B cell (primary cell): Measurements from ENCODE around the gene EHBP1. TPM values are rescaled to one million over a fixed set of nuclear protein-coding genes. Genes with fewer than 3 reads are reported as not detected.

Source experiments
- ATAC-seq: fragments of 200-7000 bp; cut with Tn5 transposase; one replicate; pipeline ENCODE4 v1.10.0; 2021; ENCODE audit warnings: low read depth, mild to moderate bottlenecking, moderate number of reproducible peaks, moderate library complexity
- CTCF ChIA-PET: fragments of 350-600 bp; sonication (Branson Sonifier 250); formaldehyde crosslinking; loops from one replicate; lab custom pipeline; 2021; ENCODE audit warnings: antibody characterized with exemption, inconsistent platforms; lab: Charles Lee
- POLR2A ChIA-PET: fragments of 350-600 bp; sonication (Branson Sonifier 250); formaldehyde crosslinking; loops from one replicate; lab custom pipeline; 2021; ENCODE audit warnings: antibody characterized with exemption; lab: Charles Lee
- DNase-seq: peaks from one replicate; pipeline ENCODE4 v3.0.0; 2013
- H2AFZ ChIP-seq: 2 replicates; pipeline ENCODE4 v1.6.1; 2012; ENCODE audit warnings: mild to moderate bottlenecking, low read depth, low read length; ENCODE audit not compliant: insufficient read depth, poor library complexity, severe bottlenecking
- H3K27ac ChIP-seq, 2 donors: 1 replicate in 1 of 2; 2 replicates in 1 of 2; pipeline ENCODE4 v1.5.1; 2012 to 2013; ENCODE audit warnings: low read length in 2 of 2, mild to moderate bottlenecking in 2 of 2, moderate library complexity in 1 of 2
- H3K27me3 ChIP-seq, 4 experiments: fragments of 200-600 bp in 1 of 4; sonication (generic) in 1 of 4; replicated peaks in 1 of 4; 1 replicate in 2 of 4; 2 replicates in 2 of 4; pipeline versions ENCODE4 v1.6.1 to v1.7.0; 2013 to 2016; ENCODE audit warnings: low read length in 3 of 4, mild to moderate bottlenecking in 2 of 4, mixed read lengths in 1 of 4, moderate library complexity in 1 of 4; ENCODE audit not compliant: insufficient read depth in 4 of 4, control insufficient read depth in 3 of 4; ENCODE audit errors: control extremely low read depth in 1 of 4
- H3K36me3 ChIP-seq, 2 experiments: replicated peaks in 1 of 2; 1 replicate in 1 of 2; 2 replicates in 1 of 2; pipeline versions ENCODE4 v1.6.1 to v1.7.1; 2013; ENCODE audit warnings: low read length in 1 of 2; ENCODE audit not compliant: insufficient read depth in 2 of 2, control insufficient read depth in 1 of 2; ENCODE audit errors: control extremely low read depth in 1 of 2, extremely low read depth in 1 of 2
- H3K4me1 ChIP-seq, 2 donors: fragments of 200-600 bp in 1 of 2; sonication (generic) in 1 of 2; 1 replicate in 1 of 2; 2 replicates in 1 of 2; pipeline versions ENCODE4 v1.5.1 to v1.6.1; 2013 to 2017; ENCODE audit warnings: low read length in 2 of 2; ENCODE audit not compliant: control insufficient read depth in 2 of 2, insufficient read depth in 2 of 2
- H3K4me2 ChIP-seq: replicated peaks from 2 replicates; pipeline ENCODE3; 2012; ENCODE audit warnings: mild to moderate bottlenecking, low read depth, low read length; ENCODE audit not compliant: poor library complexity, severe bottlenecking
- H3K4me3 ChIP-seq, 5 experiments: fragments of 200-600 bp in 1 of 5; sonication (generic) in 1 of 5; 1 replicate in 3 of 5; 2 replicates in 2 of 5; pipeline versions ENCODE4 v1.5.1 to v1.7.0; 2011 to 2016; ENCODE audit warnings: low read length in 4 of 5, mild to moderate bottlenecking in 4 of 5, low read depth in 2 of 5, control low read depth in 1 of 5, moderate library complexity in 1 of 5; ENCODE audit not compliant: insufficient read depth in 1 of 5; ENCODE audit errors: control extremely low read depth in 1 of 5, extremely low read depth in 1 of 5
- H3K79me2 ChIP-seq: fragments of 200-600 bp; sonication (generic); one replicate; pipeline ENCODE4 v1.6.0; 2016; ENCODE audit warnings: low read length; ENCODE audit not compliant: control insufficient read depth, insufficient read depth
- H3K9ac ChIP-seq: fragments of 200-600 bp; sonication (generic); 2 replicates; pipeline ENCODE4 v1.6.1; 2017; ENCODE audit warnings: mild to moderate bottlenecking, low read length, moderate library complexity
- H3K9me3 ChIP-seq, 3 donors: one replicate each; pipeline versions ENCODE4 v1.6.1 to v1.7.1; 2013; ENCODE audit warnings: low read length in 2 of 3; ENCODE audit not compliant: control insufficient read depth in 2 of 3, insufficient read depth in 1 of 3; ENCODE audit errors: control extremely low read depth in 1 of 3
- H4K20me1 ChIP-seq: 2 replicates; pipeline ENCODE4 v1.6.0; 2012; ENCODE audit warnings: mild to moderate bottlenecking, low read length; ENCODE audit not compliant: insufficient read depth, control insufficient read depth, poor library complexity, severe bottlenecking
- H3K27ac Mint-ChIP-seq: one replicate; pipeline ENCODE4 v1.8.0; 2021; ENCODE audit warnings: mixed read lengths
- H3K27me3 Mint-ChIP-seq: one replicate; pipeline ENCODE4 v1.8.0; 2021; ENCODE audit warnings: mixed read lengths
- H3K4me1 Mint-ChIP-seq: one replicate; pipeline ENCODE4 v1.8.0; 2021; ENCODE audit warnings: mixed read lengths
- H3K4me3 Mint-ChIP-seq: one replicate; pipeline ENCODE4 v1.8.0; 2021; ENCODE audit warnings: mixed read lengths
- H3K9me3 Mint-ChIP-seq: one replicate; pipeline ENCODE4 v1.8.0; 2022; ENCODE audit warnings: mixed read lengths; ENCODE audit not compliant: insufficient read depth
- CTCF ChIP-seq: fragments of 200-600 bp; IDR thresholded peaks from one replicate; pipeline ENCODE4 v1.8.0; 2022; ENCODE audit warnings: antibody characterized with exemption, mild to moderate bottlenecking
- EZH2 ChIP-seq: IDR thresholded peaks from 2 replicates; pipeline ENCODE4 v1.6.1; 2012; ENCODE audit warnings: borderline replicate concordance, low read depth, mild to moderate bottlenecking, moderate library complexity, low read length; ENCODE audit not compliant: insufficient read depth, poor library complexity, severe bottlenecking
- WGBS: methylation state at CpG from one replicate; pipeline ENCODE4 v1.1.5; 2013; ENCODE audit warnings: missing lambda C conversion rate; ENCODE audit not compliant: insufficient coverage; 5-methylcytosine and 5-hydroxymethylcytosine counted together
- intact Hi-C: fragments of 100-400 bp; cut with micrococcal nuclease; formaldehyde crosslinking; loops from one replicate; pipeline ENCODE4 v1.10.0; 2022
- polyA plus RNA-seq: library from polyadenylated mRNA; depleted of rRNA; stranded (reverse); fragments of >200 nt; gene quantifications from 2 replicates; pipeline ENCODE4 v1.2.3, GENCODE V29; 2012
- small RNA-seq: library from RNA; depleted of rRNA; stranded (forward); fragments of <200 nt; gene quantifications from one replicate; pipeline ENCODE3, GENCODE V24; 2012; ENCODE audit warnings: low replicate concordance, low read depth; ENCODE audit not compliant: insufficient read length
- total RNA-seq, 2 donors: library from RNA; stranded (reverse); fragments of 120-200 nt in 1 of 2; gene quantifications; 1 replicate in 1 of 2; 2 replicates in 1 of 2; pipeline versions ENCODE4 v1.2.3 to v1.2.4, GENCODE V29; 2013 to 2022

Gene EHBP1
- total and polyA plus RNA-seq, 2 donors (not counting 1 experiment from before 2014, with no cell fraction given), result 8.8 to 34.7 TPM

- H3K4me3 ChIP-seq, result no peak overlapping the region
- H3K36me3 ChIP-seq, result no peaks in the 10 kb centered on the region
- H3K27ac ChIP-seq, result no peak overlapping the region
- H2AFZ ChIP-seq, result no peak overlapping the region
- no peak overlapping the region for H3K9ac ChIP-seq
- no peaks in the 10 kb centered on the region for H3K9me3 Mint-ChIP-seq
- H3K27me3 Mint-ChIP-seq, result peaks cover 11% of the 10 kb centered on the region
- no peaks in the 10 kb centered on the region for H3K79me2 ChIP-seq
- CTCF ChIA-PET, result no interaction called here
- no peaks in the 10 kb centered on the region for H3K4me1 Mint-ChIP-seq
- ATAC-seq (no peak), DNase-seq (no peak)
- H3K27me3 ChIP-seq, result peaks cover 0 to 3% (median 1%) of the 10 kb centered on the region in 4 experiments
- H3K9me3 ChIP-seq, result no peaks in the 10 kb centered on the region
- POLR2A ChIA-PET, result no interaction called here
- no peaks in the 10 kb centered on the region for H3K4me1 ChIP-seq
- TF ChIP-seq CTCF, result no peak
- no peak for TF ChIP-seq EZH2
- no peak overlapping the region for H3K4me3 Mint-ChIP-seq
- H3K27ac Mint-ChIP-seq, result no peak overlapping the region
- no CpG with 5 or more reads among the region's 1 CpG for WGBS
- no peaks in the 10 kb centered on the region for H4K20me1 ChIP-seq
- no peak overlapping the region for H3K4me2 ChIP-seq
- intact Hi-C loops, result no loop called here
These were observed 387.3 kb downstream of the EHBP1 start for GRCh38 chr2:63092857-63093256.

- peaks cover 0 to 4% (median 0%) of the 10 kb centered on the region in 3 donors for H3K9me3 ChIP-seq
- no peaks in the 10 kb centered on the region for H3K79me2 ChIP-seq
- peaks cover 0 to 3% (median 1%) of the 10 kb centered on the region in 4 experiments for H3K27me3 ChIP-seq
- H3K4me3 Mint-ChIP-seq, result no peak overlapping the region
- no peak overlapping the region for H3K9ac ChIP-seq
- H3K4me1 ChIP-seq, result no peaks in the 10 kb centered on the region
- no peaks in the 10 kb centered on the region for H3K9me3 Mint-ChIP-seq
- H4K20me1 ChIP-seq, result no peaks in the 10 kb centered on the region
- no peak overlapping the region for H3K27ac Mint-ChIP-seq
- intact Hi-C loops, result no loop called here
- no peak overlapping the region for H3K27ac ChIP-seq
- no peak overlapping the region for H3K4me3 ChIP-seq
- no peak overlapping the region for H2AFZ ChIP-seq
- no peaks in the 10 kb centered on the region for H3K36me3 ChIP-seq
- DNase-seq (no peak), ATAC-seq (no peak)
- no peak overlapping the region for H3K4me2 ChIP-seq
- H3K27me3 Mint-ChIP-seq, result peaks cover 11% of the 10 kb centered on the region
- ChIA-PET POLR2A (no interaction called here), CTCF (no interaction called here)
- TF ChIP-seq CTCF (no peak), EZH2 (no peak)
- no CpG with 5 or more reads among the region's 1 CpG for WGBS
- H3K4me1 Mint-ChIP-seq, result no peaks in the 10 kb centered on the region
These were observed 388.0 kb downstream of the EHBP1 start for GRCh38 chr2:63093502-63093901.

Small RNAs within 50 kb of the gene (small RNA-seq; reads per million reads assigned to genes)
- gene RF00019, result not detected

Other genes starting within 250 kb of the EHBP1 start
- not detected in 2 replicates for gene TMEM17, start 199.5 kb upstream of the EHBP1 start, total RNA-seq
- not detected in 2 replicates for gene TMEM17, start 199.5 kb upstream of the EHBP1 start, polyA plus RNA-seq